H1 (cell line): ENCODE measurements around the gene ADRA2B.

Experiments used
- BRCA1 ChIP-seq: IDR thresholded peaks from 2 replicates; pipeline ENCODE4 v1.6.1; 2012; ENCODE audit warnings: low read depth, low read length, improper control_type of control experiment
- CHD2 ChIP-seq: IDR thresholded peaks from 2 replicates; pipeline ENCODE4 v1.6.1; 2012; ENCODE audit warnings: low read length, improper control_type of control experiment
- EZH2 ChIP-seq: fragments of 200-600 bp; sonication (generic); IDR thresholded peaks from 2 replicates; pipeline ENCODE4 v1.7.1; 2012; ENCODE audit warnings: low read depth, mild to moderate bottlenecking, moderate library complexity, low read length, inconsistent platforms; ENCODE audit not compliant: severe bottlenecking
- GABPA ChIP-seq: IDR thresholded peaks from 2 replicates; pipeline ENCODE4 v1.6.1; 2011; ENCODE audit warnings: mild to moderate bottlenecking, low read length, moderate library complexity, borderline replicate concordance; ENCODE audit not compliant: insufficient read depth
- GTF2F1 ChIP-seq: IDR thresholded peaks from 2 replicates; pipeline ENCODE4 v1.6.1; 2012; ENCODE audit warnings: low read depth, low read length, improper control_type of control experiment, borderline replicate concordance
- JUND ChIP-seq: IDR thresholded peaks from 2 replicates; pipeline ENCODE4 v1.6.1; 2011; ENCODE audit warnings: mild to moderate bottlenecking, improper control_type of control experiment, low read length
- PHF8 ChIP-seq: fragments of 200-600 bp; sonication (generic); conservative IDR thresholded peaks from 2 replicates; pipeline ENCODE4 v1.7.1; 2012; ENCODE audit warnings: low read depth, mild to moderate bottlenecking, inconsistent platforms, low read length, moderate library complexity
- POLR2A ChIP-seq, 2 experiments: IDR thresholded peaks; 1 replicate in 1 of 2; 2 replicates in 1 of 2; pipeline ENCODE4 v1.6.1; 2011; ENCODE audit warnings: low read depth in 2 of 2, low read length in 2 of 2, mild to moderate bottlenecking in 2 of 2; ENCODE audit errors: control extremely low read depth in 1 of 2
- RFX5 ChIP-seq: IDR thresholded peaks from 2 replicates; pipeline ENCODE4 v1.6.1; 2011; ENCODE audit warnings: low read depth, low read length, improper control_type of control experiment, borderline replicate concordance
- TAF1 ChIP-seq: IDR thresholded peaks from 2 replicates; pipeline ENCODE4 v1.6.1; 2011; ENCODE audit warnings: mild to moderate bottlenecking, low read depth, low read length
- TF ChIP-seq, protein P1 (sequence below): IDR thresholded peaks from 2 replicates; pipeline ENCODE4 v1.6.1; 2012; ENCODE audit warnings: inconsistent platforms
- TF ChIP-seq, protein P2 (sequence below), 3 experiments: IDR thresholded peaks; 1 replicate in 2 of 3; 2 replicates in 1 of 3; pipeline versions ENCODE4 v1.5.1 to v1.6.1; 2011; ENCODE audit warnings: low read length in 3 of 3, mild to moderate bottlenecking in 3 of 3, inconsistent platforms in 2 of 3, low read depth in 1 of 3, moderate library complexity in 1 of 3; ENCODE audit not compliant: insufficient read depth in 1 of 3; ENCODE audit errors: control extremely low read depth in 1 of 3
- TF ChIP-seq, protein P3 (sequence below): IDR thresholded peaks from 2 replicates; pipeline ENCODE4 v1.6.1; 2011; ENCODE audit warnings: low read length, improper control_type of control experiment

DNA sequence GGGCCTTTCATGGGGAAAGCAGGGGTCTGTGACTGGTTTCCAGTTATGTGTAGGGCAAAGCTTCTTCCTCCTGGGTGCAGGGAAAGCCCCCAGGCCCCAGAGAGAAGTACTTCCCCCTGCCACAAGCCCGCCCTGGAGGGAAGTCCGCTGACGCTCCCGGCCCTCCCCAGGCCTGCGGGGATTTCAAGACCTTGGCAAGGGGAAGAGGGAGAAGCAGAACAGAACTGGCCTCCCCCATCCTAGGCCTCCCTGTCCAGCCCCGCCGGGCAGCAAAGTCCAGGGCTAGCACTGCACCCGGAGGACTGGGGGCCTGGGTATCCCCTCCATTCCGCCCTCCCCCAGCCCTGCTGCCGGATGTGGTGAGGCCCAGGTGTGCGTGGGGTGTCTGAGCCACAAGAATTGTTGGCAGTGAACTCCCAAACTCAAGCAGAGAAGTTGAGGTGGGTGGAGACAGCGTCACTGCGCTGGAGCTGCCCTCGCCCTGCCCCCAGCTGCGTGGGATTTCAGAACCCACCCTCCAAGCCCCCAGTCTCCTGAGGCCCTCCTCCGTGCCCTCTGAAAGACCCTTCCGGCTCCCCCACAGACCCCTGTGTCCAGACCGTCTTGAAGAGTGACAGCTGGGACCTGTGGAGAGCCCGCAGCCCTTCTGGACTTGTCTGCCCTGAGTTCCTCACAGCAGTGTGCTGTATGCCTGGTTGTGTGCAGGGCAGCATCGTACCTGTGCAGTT lies 29.9 kb upstream of the ADRA2B start:
- TF ChIP-seq POLR2A (IDR thresholded peaks at IDR 0.05; ENCODE audit: control extremely low read depth in 1 of 2, low read depth in 2 of 2, low read length in 2 of 2) (no peak), BRCA1 (no peak), TAF1 (no peak), EZH2 (no peak), GABPA (no peak), CHD2 (no peak), GTF2F1 (no peak), PHF8 (no peak), JUND (no peak), RFX5 (no peak)
- TF ChIP-seq, protein P1, sequence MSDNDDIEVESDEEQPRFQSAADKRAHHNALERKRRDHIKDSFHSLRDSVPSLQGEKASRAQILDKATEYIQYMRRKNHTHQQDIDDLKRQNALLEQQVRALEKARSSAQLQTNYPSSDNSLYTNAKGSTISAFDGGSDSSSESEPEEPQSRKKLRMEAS: no peak
- TF ChIP-seq, protein P2, sequence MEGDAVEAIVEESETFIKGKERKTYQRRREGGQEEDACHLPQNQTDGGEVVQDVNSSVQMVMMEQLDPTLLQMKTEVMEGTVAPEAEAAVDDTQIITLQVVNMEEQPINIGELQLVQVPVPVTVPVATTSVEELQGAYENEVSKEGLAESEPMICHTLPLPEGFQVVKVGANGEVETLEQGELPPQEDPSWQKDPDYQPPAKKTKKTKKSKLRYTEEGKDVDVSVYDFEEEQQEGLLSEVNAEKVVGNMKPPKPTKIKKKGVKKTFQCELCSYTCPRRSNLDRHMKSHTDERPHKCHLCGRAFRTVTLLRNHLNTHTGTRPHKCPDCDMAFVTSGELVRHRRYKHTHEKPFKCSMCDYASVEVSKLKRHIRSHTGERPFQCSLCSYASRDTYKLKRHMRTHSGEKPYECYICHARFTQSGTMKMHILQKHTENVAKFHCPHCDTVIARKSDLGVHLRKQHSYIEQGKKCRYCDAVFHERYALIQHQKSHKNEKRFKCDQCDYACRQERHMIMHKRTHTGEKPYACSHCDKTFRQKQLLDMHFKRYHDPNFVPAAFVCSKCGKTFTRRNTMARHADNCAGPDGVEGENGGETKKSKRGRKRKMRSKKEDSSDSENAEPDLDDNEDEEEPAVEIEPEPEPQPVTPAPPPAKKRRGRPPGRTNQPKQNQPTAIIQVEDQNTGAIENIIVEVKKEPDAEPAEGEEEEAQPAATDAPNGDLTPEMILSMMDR (IDR thresholded peaks at IDR 0.05; ENCODE audit: control extremely low read depth in 1 of 3, insufficient read depth in 1 of 3, low read depth in 1 of 3, low read length in 3 of 3): no peak
- TF ChIP-seq, protein P3, sequence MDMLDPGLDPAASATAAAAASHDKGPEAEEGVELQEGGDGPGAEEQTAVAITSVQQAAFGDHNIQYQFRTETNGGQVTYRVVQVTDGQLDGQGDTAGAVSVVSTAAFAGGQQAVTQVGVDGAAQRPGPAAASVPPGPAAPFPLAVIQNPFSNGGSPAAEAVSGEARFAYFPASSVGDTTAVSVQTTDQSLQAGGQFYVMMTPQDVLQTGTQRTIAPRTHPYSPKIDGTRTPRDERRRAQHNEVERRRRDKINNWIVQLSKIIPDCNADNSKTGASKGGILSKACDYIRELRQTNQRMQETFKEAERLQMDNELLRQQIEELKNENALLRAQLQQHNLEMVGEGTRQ: no peak
